HCT116 (cell line): Measurements from ENCODE around the gene H19. TPM values are rescaled to one million over a fixed set of nuclear protein-coding genes. Genes with fewer than 3 reads are reported as not detected.

Experiments used
- ATAC-seq: fragments of 200-7000 bp; cut with Tn5 transposase; 2 replicates; pipeline ENCODE4 v1.9.1; 2020; ENCODE audit warnings: mild to moderate bottlenecking, moderate library complexity
- BruUV-seq: library from RNA; stranded (reverse); fragments of 400-500 nt; replicated peaks from 2 replicates; lab custom pipeline; 2021; lab: Mats Ljungman, UMichigan
- CTCF ChIA-PET: fragments of 300-600 bp; sonication (Branson Sonifier 250); formaldehyde crosslinking; loops from one replicate; lab custom pipeline; 2021; ENCODE audit warnings: antibody characterized with exemption; lab: Charles Lee
- POLR2A ChIA-PET: fragments of 300-600, 350-600 bp; sonication (Branson Sonifier 250); formaldehyde crosslinking; loops from one replicate; lab custom pipeline; 2021; ENCODE audit warnings: antibody characterized with exemption; lab: Charles Lee
- RAD21 ChIA-PET, 2 experiments: fragments of 300-600 bp; sonication (Branson Sonifier 250); formaldehyde crosslinking; loops; one replicate each; lab custom pipeline; 2023; ENCODE audit warnings: low total read pairs in 2 of 2; ENCODE audit not compliant: uncharacterized antibody in 2 of 2, unreplicated experiment in 2 of 2, low non-redundant PET in 1 of 2; lab: Charles Lee
- DNase-seq: peaks from one replicate; pipeline ENCODE4 v3.0.0-alpha.2; 2010; ENCODE audit warnings: low read depth, low spot score
- H2AFZ ChIP-seq: fragments of 200-600 bp; shearing (Covaris generic), sonication (generic); 2 replicates; pipeline ENCODE4 v1.6.1; 2017; ENCODE audit warnings: low read depth, mixed run types, mixed read lengths, antibody characterized with exemption, low read length; ENCODE audit not compliant: poor library complexity, severe bottlenecking
- H3K27ac ChIP-seq: 2 replicates; pipeline ENCODE4 v1.5.1; 2012; ENCODE audit warnings: low read depth, low read length
- H3K27me3 ChIP-seq: fragments of 200-600 bp; sonication (generic); 2 replicates; pipeline ENCODE4 v1.6.1; 2016; ENCODE audit warnings: mixed run types, low read length, mixed read lengths; ENCODE audit not compliant: insufficient read depth
- H3K36me3 ChIP-seq, 2 experiments: fragments of 200-500 bp in 1 of 2; fragments of 200-600 bp in 1 of 2; sonication (Bioruptor generic) in 1 of 2; sonication (generic) in 1 of 2; 2 replicates each; pipeline versions ENCODE4 v1.5.1 to v1.6.1; 2014 to 2016; ENCODE audit warnings: low read length in 2 of 2, inconsistent platforms in 1 of 2, mixed read lengths in 1 of 2, mixed run types in 1 of 2; ENCODE audit not compliant: insufficient read depth in 2 of 2, control insufficient read depth in 1 of 2
- H3K4me1 ChIP-seq, 2 experiments: fragments of 200-600 bp in 1 of 2; sonication (generic) in 1 of 2; 2 replicates each; pipeline versions ENCODE4 v1.5.1 to v1.6.1; 2012 to 2017; ENCODE audit warnings: low read length in 2 of 2, inconsistent platforms in 1 of 2, mild to moderate bottlenecking in 1 of 2, mixed read lengths in 1 of 2, mixed run types in 1 of 2, moderate library complexity in 1 of 2; ENCODE audit not compliant: insufficient read depth in 2 of 2, control insufficient read depth in 1 of 2
- H3K4me2 ChIP-seq: fragments of 200-600 bp; sonication (generic); 2 replicates; pipeline ENCODE4 v1.6.1; 2017; ENCODE audit warnings: mixed run types, low read length, mixed read lengths
- H3K4me3 ChIP-seq, 2 experiments: fragments of 200-600 bp in 1 of 2; sonication (generic) in 1 of 2; replicated peaks in 1 of 2; 2 replicates each; pipeline ENCODE4 v1.5.1; 2011 to 2016; ENCODE audit warnings: low read length in 2 of 2, control low read depth in 1 of 2, low read depth in 1 of 2, mild to moderate bottlenecking in 1 of 2, mixed read lengths in 1 of 2, mixed run types in 1 of 2
- H3K79me2 ChIP-seq: fragments of 200-600 bp; sonication (generic); 2 replicates; pipeline ENCODE4 v1.6.1; 2017; ENCODE audit warnings: mild to moderate bottlenecking, mixed run types, low read length, moderate library complexity, mixed read lengths; ENCODE audit not compliant: insufficient read depth
- H3K9ac ChIP-seq: fragments of 200-600 bp; sonication (generic); 2 replicates; pipeline ENCODE4 v1.6.1; 2016; ENCODE audit warnings: low read length, mixed read lengths
- H3K9me2 ChIP-seq: fragments of 200-600 bp; sonication (generic), shearing (Covaris generic); 2 replicates; pipeline ENCODE4 v1.6.1; 2017; ENCODE audit warnings: mixed run types, mild to moderate bottlenecking, moderate library complexity; ENCODE audit not compliant: insufficient read depth
- H3K9me3 ChIP-seq, 2 experiments: fragments of 200-500 bp in 1 of 2; fragments of 200-600 bp in 1 of 2; sonication (Bioruptor generic) in 1 of 2; sonication (generic) in 1 of 2; 2 replicates each; pipeline ENCODE4 v1.6.1; 2014 to 2017; ENCODE audit warnings: low read length in 2 of 2, mixed read lengths in 2 of 2, inconsistent platforms in 1 of 2, low read depth in 1 of 2, mild to moderate bottlenecking in 1 of 2, mixed run types in 1 of 2, moderate library complexity in 1 of 2; ENCODE audit not compliant: control insufficient read depth in 1 of 2, insufficient read depth in 1 of 2
- H4K20me1 ChIP-seq: fragments of 200-600 bp; sonication (generic), shearing (Covaris generic); 2 replicates; pipeline ENCODE4 v1.6.1; 2017; ENCODE audit warnings: mixed run types, mild to moderate bottlenecking, moderate library complexity; ENCODE audit not compliant: insufficient read depth
- CBX3 ChIP-seq: IDR thresholded peaks from 2 replicates; pipeline ENCODE4 v1.6.1; 2012; ENCODE audit warnings: low read depth
- ELF1 ChIP-seq: IDR thresholded peaks from 2 replicates; pipeline ENCODE4 v1.6.1; 2012; ENCODE audit warnings: low read depth, borderline replicate concordance
- POLR2A ChIP-seq: IDR thresholded peaks from 2 replicates; pipeline ENCODE4 v1.7.0; 2011; ENCODE audit warnings: borderline replicate concordance; ENCODE audit not compliant: insufficient read depth, insufficient read length; ENCODE audit errors: extremely low read depth
- SRF ChIP-seq: IDR thresholded peaks from 2 replicates; pipeline ENCODE4 v1.6.1; 2012; ENCODE audit warnings: low read depth
- YY1 ChIP-seq: IDR thresholded peaks from 2 replicates; pipeline ENCODE4 v1.6.1; 2011; ENCODE audit warnings: low read length, low read depth, moderate library complexity, mild to moderate bottlenecking; ENCODE audit not compliant: insufficient replicate concordance; ENCODE audit errors: extremely low read depth
- ZFX ChIP-seq: fragments of 450-650 bp; IDR thresholded peaks from 2 replicates; pipeline ENCODE4 v1.6.1; 2017
- ZNF274 ChIP-seq: fragments of 200-500 bp; sonication (Bioruptor generic); IDR thresholded peaks from 2 replicates; pipeline ENCODE4 v1.6.1; 2014; ENCODE audit warnings: mild to moderate bottlenecking, low read depth, low read length, inconsistent platforms
- intact Hi-C: fragments of 100-400 bp; cut with micrococcal nuclease; formaldehyde crosslinking; loops from 2 replicates; pipeline ENCODE4 v1.10.0; 2022
- total RNA-seq: library from RNA; stranded (reverse); gene quantifications from one replicate; pipeline ENCODE4 v1.2.1, GENCODE V29; 2021; ENCODE audit not compliant: unreplicated experiment
- TF ChIP-seq, protein P1 (sequence below): IDR thresholded peaks from 2 replicates; pipeline ENCODE4 v1.6.1; 2012
- TF ChIP-seq, protein P2 (sequence below): IDR thresholded peaks from 2 replicates; pipeline ENCODE4 v1.6.1; 2012; ENCODE audit warnings: low read depth

Gene H19
- total RNA-seq, 1 experiment from 2014 or later = 10.5 TPM

DNA sequence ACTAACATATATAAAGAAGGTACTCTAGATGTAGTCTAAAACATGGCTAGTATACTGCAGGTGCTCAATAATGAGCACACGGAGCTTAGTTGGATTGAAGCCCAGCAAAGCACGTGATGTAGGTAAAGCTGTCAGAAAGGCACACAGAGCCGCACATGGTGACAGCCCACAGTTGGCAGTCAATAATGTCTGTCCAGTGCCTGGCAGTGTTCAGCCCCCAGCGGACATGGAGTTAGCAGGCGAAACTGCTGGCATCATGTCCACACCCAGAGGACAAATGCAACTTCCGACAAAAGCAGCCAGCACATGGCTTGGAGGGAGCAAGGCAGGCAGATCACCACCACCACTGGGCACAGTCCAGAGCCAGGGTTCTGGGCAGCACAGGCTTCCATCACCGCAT, 43.5 kb upstream of the H19 start:
- DNase-seq = no peak
- H3K4me3 ChIP-seq = no peak overlapping the region
- BruUV-seq = no TSS peak
- ChIA-PET CTCF (interaction anchor here (8.4 kb wide), 1 partner anchor 110 kb away, joined by 351 read pairs; no protein-coding TSS in a partner anchor), RAD21 (no interaction called here), POLR2A (interaction anchor here (0.7 kb wide), 1 partner anchor 111 kb away, joined by 3 read pairs; no protein-coding TSS in a partner anchor)
- no peaks in the 10 kb centered on the region for H3K4me1 ChIP-seq
- no peak overlapping the region for H3K27ac ChIP-seq
- intact Hi-C loops = no loop called here
- H3K79me2 ChIP-seq = no peaks in the 10 kb centered on the region
- ATAC-seq = no peak
- H3K27me3 ChIP-seq = peaks cover 11% of the 10 kb centered on the region
- H3K9ac ChIP-seq = no peak overlapping the region
- no peak overlapping the region for H2AFZ ChIP-seq
- no peak overlapping the region for H3K4me2 ChIP-seq
- H3K9me3 ChIP-seq = no peaks in the 10 kb centered on the region
- H4K20me1 ChIP-seq = no peaks in the 10 kb centered on the region
- H3K36me3 ChIP-seq = no peaks in the 10 kb centered on the region
- no peaks in the 10 kb centered on the region for H3K9me2 ChIP-seq
- no peak for TF ChIP-seq ZFX
- TF ChIP-seq CBX3 = no peak
- no peak for TF ChIP-seq ZNF274
- no peak for TF ChIP-seq POLR2A
- TF ChIP-seq, protein P1, sequence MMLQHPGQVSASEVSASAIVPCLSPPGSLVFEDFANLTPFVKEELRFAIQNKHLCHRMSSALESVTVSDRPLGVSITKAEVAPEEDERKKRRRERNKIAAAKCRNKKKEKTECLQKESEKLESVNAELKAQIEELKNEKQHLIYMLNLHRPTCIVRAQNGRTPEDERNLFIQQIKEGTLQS = no peak
- no peak for TF ChIP-seq SRF
- no peak for TF ChIP-seq ELF1
- TF ChIP-seq, protein P2, sequence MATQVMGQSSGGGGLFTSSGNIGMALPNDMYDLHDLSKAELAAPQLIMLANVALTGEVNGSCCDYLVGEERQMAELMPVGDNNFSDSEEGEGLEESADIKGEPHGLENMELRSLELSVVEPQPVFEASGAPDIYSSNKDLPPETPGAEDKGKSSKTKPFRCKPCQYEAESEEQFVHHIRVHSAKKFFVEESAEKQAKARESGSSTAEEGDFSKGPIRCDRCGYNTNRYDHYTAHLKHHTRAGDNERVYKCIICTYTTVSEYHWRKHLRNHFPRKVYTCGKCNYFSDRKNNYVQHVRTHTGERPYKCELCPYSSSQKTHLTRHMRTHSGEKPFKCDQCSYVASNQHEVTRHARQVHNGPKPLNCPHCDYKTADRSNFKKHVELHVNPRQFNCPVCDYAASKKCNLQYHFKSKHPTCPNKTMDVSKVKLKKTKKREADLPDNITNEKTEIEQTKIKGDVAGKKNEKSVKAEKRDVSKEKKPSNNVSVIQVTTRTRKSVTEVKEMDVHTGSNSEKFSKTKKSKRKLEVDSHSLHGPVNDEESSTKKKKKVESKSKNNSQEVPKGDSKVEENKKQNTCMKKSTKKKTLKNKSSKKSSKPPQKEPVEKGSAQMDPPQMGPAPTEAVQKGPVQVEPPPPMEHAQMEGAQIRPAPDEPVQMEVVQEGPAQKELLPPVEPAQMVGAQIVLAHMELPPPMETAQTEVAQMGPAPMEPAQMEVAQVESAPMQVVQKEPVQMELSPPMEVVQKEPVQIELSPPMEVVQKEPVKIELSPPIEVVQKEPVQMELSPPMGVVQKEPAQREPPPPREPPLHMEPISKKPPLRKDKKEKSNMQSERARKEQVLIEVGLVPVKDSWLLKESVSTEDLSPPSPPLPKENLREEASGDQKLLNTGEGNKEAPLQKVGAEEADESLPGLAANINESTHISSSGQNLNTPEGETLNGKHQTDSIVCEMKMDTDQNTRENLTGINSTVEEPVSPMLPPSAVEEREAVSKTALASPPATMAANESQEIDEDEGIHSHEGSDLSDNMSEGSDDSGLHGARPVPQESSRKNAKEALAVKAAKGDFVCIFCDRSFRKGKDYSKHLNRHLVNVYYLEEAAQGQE = no peak
- no peak for TF ChIP-seq YY1
